Suprapubic skin (tissue), 3 donors: Measurements from ENCODE around the gene KNG1.

Experiments used
- CTCF ChIP-seq, 2 donors: fragments of 200-600 bp in 1 of 2; fragments of 450-650 bp in 1 of 2; sonication (generic) in 1 of 2; IDR thresholded peaks; one replicate each; pipeline ENCODE4 v1.5.1; 2016 to 2019; ENCODE audit warnings: antibody characterized with exemption in 2 of 2, mild to moderate bottlenecking in 1 of 2, moderate library complexity in 1 of 2
- POLR2AphosphoS5 ChIP-seq, 3 donors: sonication (generic); formaldehyde crosslinking; IDR thresholded peaks; one replicate each; pipeline ENCODE4 v1.6.1; 2017; ENCODE audit warnings: antibody characterized with exemption in 3 of 3

DNA sequence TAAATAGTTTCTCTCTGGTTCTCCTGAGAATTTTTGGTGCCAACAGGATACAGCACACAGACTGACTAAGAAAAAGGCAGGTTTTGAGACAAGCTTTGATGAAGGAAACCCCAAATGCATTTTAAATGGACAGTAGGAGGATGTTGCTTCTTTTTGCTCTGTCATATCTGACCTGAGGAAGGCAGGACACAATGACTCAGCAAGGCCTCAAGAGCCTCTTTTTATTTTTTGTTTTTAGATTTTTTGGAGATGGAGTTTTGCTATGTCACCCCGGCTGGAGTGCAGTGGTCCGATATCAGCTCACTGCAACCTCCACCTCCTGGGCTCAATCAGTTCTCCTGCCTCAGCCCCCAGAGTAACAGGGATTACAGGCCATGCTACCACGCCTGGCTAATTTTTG lies 16.9 kb upstream of the KNG1 start:
- TF ChIP-seq POLR2AphosphoS5 (IDR thresholded peaks at IDR 0.05): no peak
- no peak for TF ChIP-seq CTCF (IDR thresholded peaks at IDR 0.05)
